Uterus (tissue), 4 donors: ENCODE data around the gene TDRD9. TPM values are rescaled to one million over a fixed set of nuclear protein-coding genes. Genes with fewer than 3 reads are reported as not detected.

ENCODE experiments used
- DNase-seq, 2 donors: peaks; one replicate each; pipeline ENCODE4 v3.0.0-alpha.2; 2019 to 2020
- H3K27ac ChIP-seq, 2 donors: fragments of 200-600 bp; sonication (generic); 1 replicate in 1 of 2; 2 replicates in 1 of 2; pipeline ENCODE4 v1.5.1; 2016 to 2018
- H3K27me3 ChIP-seq, 2 donors: fragments of 200-600 bp; sonication (generic); one replicate each; pipeline ENCODE4 v1.5.1; 2018 to 2019; ENCODE audit warnings: control low read depth in 1 of 2
- H3K36me3 ChIP-seq, 2 donors: fragments of 200-600 bp; sonication (generic); one replicate each; pipeline ENCODE4 v1.5.1; 2019; ENCODE audit warnings: control low read depth in 1 of 2
- H3K4me1 ChIP-seq, 2 donors: fragments of 200-600 bp; sonication (generic); one replicate each; pipeline ENCODE4 v1.5.1; 2018 to 2019; ENCODE audit warnings: control low read depth in 1 of 2
- H3K4me3 ChIP-seq, 2 donors: fragments of 200-600 bp; sonication (generic); 1 replicate in 1 of 2; 2 replicates in 1 of 2; pipeline ENCODE4 v1.5.1; 2018 to 2019; ENCODE audit warnings: mild to moderate bottlenecking in 1 of 2
- H3K9me3 ChIP-seq, 2 donors: fragments of 200-600 bp; sonication (generic); one replicate each; pipeline ENCODE4 v1.5.1; 2019; ENCODE audit warnings: control low read depth in 1 of 2
- POLR2A ChIP-seq, 2 donors: fragments of 450-650 bp; IDR thresholded peaks; one replicate each; pipeline ENCODE4 v1.6.1; 2016; ENCODE audit warnings: antibody characterized with exemption in 2 of 2, mild to moderate bottlenecking in 1 of 2, moderate library complexity in 1 of 2
- intact Hi-C: fragments of 100-400 bp; cut with DNase I; formaldehyde crosslinking; loops from one replicate; pipeline ENCODE4 v1.15.1; 2023; ENCODE audit warnings: low total_unique reads
- total RNA-seq, 4 donors: library from RNA; depleted of rRNA in 3 of 4; stranded (reverse); fragments of >200 nt in 3 of 4; gene quantifications; one replicate each; pipeline versions ENCODE4 v1.1.0 to v1.2.4, GENCODE V29; 2014 to 2023
- TF ChIP-seq, protein P1 (sequence below), 4 experiments: fragments of 200-600 bp in 2 of 4; fragments of 450-650 bp in 2 of 4; sonication (generic) in 2 of 4; IDR thresholded peaks; one replicate each; pipeline ENCODE4 v1.5.1; 2016 to 2019; ENCODE audit warnings: antibody characterized with exemption in 4 of 4, mild to moderate bottlenecking in 2 of 4, moderate library complexity in 1 of 4
- donor health status: DM: yes; HTN: yes; CAD: no.

TDRD9 gene
- total RNA-seq, 4 donors from 2014 or later = 0.85 to 1.8 TPM; not detected in 2

GRCh38 chr14:103880348-103881267 is 47.6 kb upstream of the TDRD9 start:
- intact Hi-C loops = no loop called here
- DNase-seq = peak; percentile 73 to 74

GRCh38 chr14:103881268-103882201 is 46.7 kb upstream of the TDRD9 start:
- no peak overlapping the region for H3K4me3 ChIP-seq
- H3K27ac ChIP-seq = peak overlapping the region; percentile 16 to 64
- intact Hi-C loops = no loop called here
- H3K27me3 ChIP-seq = no peaks in the 10 kb centered on the region
- H3K36me3 ChIP-seq = no peaks in the 10 kb centered on the region
- peak in 1 of 2 donors; percentile 49 for DNase-seq
- H3K9me3 ChIP-seq = no peaks in the 10 kb centered on the region
- TF ChIP-seq, protein P1, sequence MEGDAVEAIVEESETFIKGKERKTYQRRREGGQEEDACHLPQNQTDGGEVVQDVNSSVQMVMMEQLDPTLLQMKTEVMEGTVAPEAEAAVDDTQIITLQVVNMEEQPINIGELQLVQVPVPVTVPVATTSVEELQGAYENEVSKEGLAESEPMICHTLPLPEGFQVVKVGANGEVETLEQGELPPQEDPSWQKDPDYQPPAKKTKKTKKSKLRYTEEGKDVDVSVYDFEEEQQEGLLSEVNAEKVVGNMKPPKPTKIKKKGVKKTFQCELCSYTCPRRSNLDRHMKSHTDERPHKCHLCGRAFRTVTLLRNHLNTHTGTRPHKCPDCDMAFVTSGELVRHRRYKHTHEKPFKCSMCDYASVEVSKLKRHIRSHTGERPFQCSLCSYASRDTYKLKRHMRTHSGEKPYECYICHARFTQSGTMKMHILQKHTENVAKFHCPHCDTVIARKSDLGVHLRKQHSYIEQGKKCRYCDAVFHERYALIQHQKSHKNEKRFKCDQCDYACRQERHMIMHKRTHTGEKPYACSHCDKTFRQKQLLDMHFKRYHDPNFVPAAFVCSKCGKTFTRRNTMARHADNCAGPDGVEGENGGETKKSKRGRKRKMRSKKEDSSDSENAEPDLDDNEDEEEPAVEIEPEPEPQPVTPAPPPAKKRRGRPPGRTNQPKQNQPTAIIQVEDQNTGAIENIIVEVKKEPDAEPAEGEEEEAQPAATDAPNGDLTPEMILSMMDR (IDR thresholded peaks at IDR 0.05) = no peak
- TF ChIP-seq POLR2A (IDR thresholded peaks at IDR 0.05) = no peak
- H3K4me1 ChIP-seq = peaks cover 6 to 20% of the 10 kb centered on the region in 2 donors

More at GRCh38 chr14:103880348-103881267, 47.6 kb upstream of the TDRD9 start:
- Histone ChIP-seq H3K27ac (peak overlapping the region; percentile 44 to 64), H3K9me3 (no peaks in the 10 kb centered on the region), H3K4me1 (peaks cover 6 to 20% of the 10 kb centered on the region in 2 donors), H3K36me3 (no peaks in the 10 kb centered on the region), H3K27me3 (no peaks in the 10 kb centered on the region), H3K4me3 (no peak overlapping the region)
- TF ChIP-seq, protein P1 (IDR thresholded peaks at IDR 0.05) = no peak
- no peak for TF ChIP-seq POLR2A (IDR thresholded peaks at IDR 0.05)

- TF ChIP-seq, protein P1 (IDR thresholded peaks at IDR 0.05) = no peak
- no peak for TF ChIP-seq POLR2A (IDR thresholded peaks at IDR 0.05)
These were observed 45.6 kb upstream of the TDRD9 start for GRCh38 chr14:103882503-103883262.

GRCh38 chr14:103883263-103883523 is 45.1 kb upstream of the TDRD9 start:
- H3K27me3 ChIP-seq = no peaks in the 10 kb centered on the region
- peaks cover 6 to 20% of the 10 kb centered on the region in 2 donors for H3K4me1 ChIP-seq
- no peak overlapping the region for H3K27ac ChIP-seq
- no peaks in the 10 kb centered on the region for H3K9me3 ChIP-seq
- no peak overlapping the region for H3K4me3 ChIP-seq
- intact Hi-C loops = no loop called here
- TF ChIP-seq POLR2A (IDR thresholded peaks at IDR 0.05) = no peak
- TF ChIP-seq, protein P1 (IDR thresholded peaks at IDR 0.05) = no peak
- no peaks in the 10 kb centered on the region for H3K36me3 ChIP-seq
- no peak for DNase-seq

More at GRCh38 chr14:103882503-103883262, 45.6 kb upstream of the TDRD9 start:
- no peaks in the 10 kb centered on the region for H3K9me3 ChIP-seq
- no peaks in the 10 kb centered on the region for H3K27me3 ChIP-seq
- DNase-seq = peak; percentile 49 to 57
- H3K27ac ChIP-seq = peak overlapping the region; percentile 12 to 16
- H3K4me1 ChIP-seq = peaks cover 6 to 20% of the 10 kb centered on the region in 2 donors
- intact Hi-C loops = no loop called here
- H3K36me3 ChIP-seq = no peaks in the 10 kb centered on the region
- no peak overlapping the region for H3K4me3 ChIP-seq
